ENCODE data around the gene P2RX7. TPM values are rescaled to one million over a fixed set of nuclear protein-coding genes. Genes with fewer than 3 reads are reported as not detected.

P2RX7 gene
- polyA plus RNA-seq, 3 donors, result 12.3 to 66.3 (median 20.5) TPM

- H3K4me2 ChIP-seq (replicated peaks; ENCODE audit: extremely low read depth, low read length, poor library complexity, severe bottlenecking), result peak overlapping the region; percentile 70
- TF ChIP-seq CTCF (IDR thresholded peaks at IDR 0.05), result no peak
- Mint-ChIP-seq H3K9me3 (peaks cover 0 to 2% (median 0%) of the 10 kb centered on the region in 7 donors), H3K36me3 (peaks cover 0 to 7% of the 10 kb centered on the region in 2 donors), H3K4me3 (peak overlapping the region; percentile 55 to 91), H3K4me1 (peaks cover 82% of the 10 kb centered on the region), H3K27me3 (ENCODE audit: low read depth in 3 of 3) (peaks cover 0 to 4% (median 1%) of the 10 kb centered on the region in 3 donors), H3K27ac (peak overlapping the region; percentile 96 to 99 (median 98))
- H3K36me3 ChIP-seq (replicated peaks in 1 of 2; ENCODE audit: control insufficient read depth in 1 of 2, insufficient read depth in 2 of 2, low read length in 2 of 2), result no peaks in the 10 kb centered on the region
- H3K4me1 ChIP-seq (ENCODE audit: control insufficient read depth in 1 of 2, insufficient read depth in 2 of 2, low read length in 2 of 2), result peaks cover 65 to 81% of the 10 kb centered on the region in 2 donors
- peak overlapping the region in 2 of 3 experiments; percentile 6 to 65 for H3K4me3 ChIP-seq (replicated peaks in 1 of 3; ENCODE audit: low read depth in 2 of 3, low read length in 3 of 3)
- H3K27ac ChIP-seq (ENCODE audit: low read depth in 1 of 2, low read length in 2 of 2), result peak overlapping the region; percentile 93 to 98
- intact Hi-C loops (cut with micrococcal nuclease), result loop anchor here in 1 of 2 donors (1.0 to 5.0 kb wide), 4 partner anchors 15 to 67 kb away; no protein-coding TSS in a partner anchor
- peaks cover 20% of the 10 kb centered on the region for H3K79me2 ChIP-seq (ENCODE audit: insufficient read depth, low read length)
- no peaks in the 10 kb centered on the region for H3K27me3 ChIP-seq (ENCODE audit: control insufficient read depth in 2 of 2, insufficient read depth in 2 of 2, low read length in 2 of 2)
- H4K20me1 ChIP-seq (ENCODE audit: insufficient read depth, low read length), result no peaks in the 10 kb centered on the region
- H3K9me3 ChIP-seq (replicated peaks in 1 of 2; ENCODE audit: control insufficient read depth in 1 of 2, insufficient read depth in 1 of 2, low read length in 2 of 2), result no peaks in the 10 kb centered on the region
- WGBS (ENCODE audit: insufficient coverage), result no CpG with 5 or more reads among the region's 4 CpGs
- H2AFZ ChIP-seq (ENCODE audit: insufficient read depth, low read depth, low read length, poor library complexity, severe bottlenecking), result peak overlapping the region; percentile 64
- peak overlapping the region; percentile 62 for H3K9ac ChIP-seq (ENCODE audit: insufficient read depth, low read length, poor library complexity, severe bottlenecking)
- DNase-seq, result no peak
These were observed 2.9 kb upstream of the P2RX7 start for GRCh38 chr12:121129811-121130147.

- Mint-ChIP-seq H3K27me3 (ENCODE audit: low read depth in 3 of 3) (peaks cover 0 to 3% (median 1%) of the 10 kb centered on the region in 3 donors), H3K9me3 (peaks cover 0 to 2% (median 0%) of the 10 kb centered on the region in 7 donors), H3K4me3 (no peak overlapping the region), H3K27ac (peak overlapping the region in 5 of 7 donors; percentile 2 to 96 (median 63)), H3K36me3 (peaks cover 0 to 9% of the 10 kb centered on the region in 2 donors), H3K4me1 (peaks cover 81% of the 10 kb centered on the region)
- no peak overlapping the region for H2AFZ ChIP-seq (ENCODE audit: insufficient read depth, low read depth, low read length, poor library complexity, severe bottlenecking)
- TF ChIP-seq CTCF (IDR thresholded peaks at IDR 0.05), result no peak
- no peak overlapping the region for H3K4me2 ChIP-seq (replicated peaks; ENCODE audit: extremely low read depth, low read length, poor library complexity, severe bottlenecking)
- no peaks in the 10 kb centered on the region for H3K27me3 ChIP-seq (ENCODE audit: control insufficient read depth in 2 of 2, insufficient read depth in 2 of 2, low read length in 2 of 2)
- peak overlapping the region in 1 of 2 donors; percentile 6 for H3K27ac ChIP-seq (ENCODE audit: low read depth in 1 of 2, low read length in 2 of 2)
- H4K20me1 ChIP-seq (ENCODE audit: insufficient read depth, low read length), result no peaks in the 10 kb centered on the region
- peaks cover 72 to 80% of the 10 kb centered on the region in 2 donors for H3K4me1 ChIP-seq (ENCODE audit: control insufficient read depth in 1 of 2, insufficient read depth in 2 of 2, low read length in 2 of 2)
- H3K9ac ChIP-seq (ENCODE audit: insufficient read depth, low read length, poor library complexity, severe bottlenecking), result no peak overlapping the region
- H3K9me3 ChIP-seq (replicated peaks in 1 of 2; ENCODE audit: control insufficient read depth in 1 of 2, insufficient read depth in 1 of 2, low read length in 2 of 2), result no peaks in the 10 kb centered on the region
- no peak overlapping the region for H3K4me3 ChIP-seq (replicated peaks in 1 of 3; ENCODE audit: low read depth in 2 of 3, low read length in 3 of 3)
- no peak for DNase-seq
- H3K79me2 ChIP-seq (ENCODE audit: insufficient read depth, low read length), result peaks cover 29% of the 10 kb centered on the region
- WGBS (ENCODE audit: insufficient coverage), result 72% methylated on average over 4 of the region's 6 CpGs
- intact Hi-C loops (cut with micrococcal nuclease), result loop anchor here in 1 of 2 donors (5.0 kb wide), 1 partner anchor 46 kb away; no protein-coding TSS in a partner anchor
- H3K36me3 ChIP-seq (replicated peaks in 1 of 2; ENCODE audit: control insufficient read depth in 1 of 2, insufficient read depth in 2 of 2, low read length in 2 of 2), result no peaks in the 10 kb centered on the region
These were observed 1.8 kb upstream of the P2RX7 start for GRCh38 chr12:121130866-121131373.
